HCT116 (cell line): ENCODE data around the gene ROBO1.

Experiments
- CTCF ChIP-seq, 3 experiments: fragments of 200-600 bp in 1 of 3; sonication (generic) in 1 of 3; IDR thresholded peaks in 2 of 3; conservative IDR thresholded peaks in 1 of 3; 2 replicates each; pipeline ENCODE4 v1.5.1; 2012 to 2017; ENCODE audit warnings: low read depth in 2 of 3, low read length in 2 of 3, antibody characterized with exemption in 1 of 3, borderline replicate concordance in 1 of 3, control low read depth in 1 of 3, mild to moderate bottlenecking in 1 of 3, mixed read lengths in 1 of 3, mixed run types in 1 of 3, moderate library complexity in 1 of 3; ENCODE audit not compliant: insufficient read depth in 1 of 3
- POLR2A ChIP-seq: IDR thresholded peaks from 2 replicates; pipeline ENCODE4 v1.7.0; 2011; ENCODE audit warnings: borderline replicate concordance; ENCODE audit not compliant: insufficient read depth, insufficient read length; ENCODE audit errors: extremely low read depth
- POLR2AphosphoS5 ChIP-seq: IDR thresholded peaks from 2 replicates; pipeline ENCODE4 v1.6.1; 2011; ENCODE audit warnings: mild to moderate bottlenecking, low read depth, low read length, moderate library complexity
- SRF ChIP-seq: IDR thresholded peaks from 2 replicates; pipeline ENCODE4 v1.6.1; 2012; ENCODE audit warnings: low read depth
- YY1 ChIP-seq: IDR thresholded peaks from 2 replicates; pipeline ENCODE4 v1.6.1; 2011; ENCODE audit warnings: low read length, low read depth, moderate library complexity, mild to moderate bottlenecking; ENCODE audit not compliant: insufficient replicate concordance; ENCODE audit errors: extremely low read depth
- TF ChIP-seq, protein P1 (sequence below): IDR thresholded peaks from 2 replicates; pipeline ENCODE4 v1.6.1; 2012

DNA sequence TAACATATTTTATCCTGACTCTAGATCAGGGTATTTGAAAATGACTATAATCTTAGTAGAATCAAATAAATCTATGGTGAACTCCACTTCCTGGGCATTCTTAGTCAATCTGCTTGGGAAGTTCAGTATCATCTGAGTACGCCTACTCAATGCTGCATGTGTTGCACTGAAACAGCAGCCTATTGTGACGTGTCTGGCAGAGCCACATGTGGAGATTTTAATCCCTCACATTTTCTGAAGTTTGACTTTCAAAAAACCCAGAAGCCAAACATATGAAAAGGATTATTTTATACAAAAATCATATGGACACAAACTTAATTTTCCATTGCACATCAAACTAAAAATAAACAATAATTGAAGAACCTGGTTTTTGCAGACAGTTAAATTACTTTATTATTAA is 798.3 kb downstream of the ROBO1 start:
- TF ChIP-seq CTCF (IDR thresholded peaks at IDR 0.05 in 2 of 3, conservative IDR thresholded peaks at IDR 0.05 in 1 of 3; ENCODE audit: borderline replicate concordance in 1 of 3, insufficient read depth in 1 of 3, low read depth in 2 of 3, low read length in 2 of 3) (no peak), POLR2A (no peak), YY1 (no peak), SRF (no peak), POLR2AphosphoS5 (no peak)
- TF ChIP-seq, protein P1, sequence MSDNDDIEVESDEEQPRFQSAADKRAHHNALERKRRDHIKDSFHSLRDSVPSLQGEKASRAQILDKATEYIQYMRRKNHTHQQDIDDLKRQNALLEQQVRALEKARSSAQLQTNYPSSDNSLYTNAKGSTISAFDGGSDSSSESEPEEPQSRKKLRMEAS, result no peak
